GDM1 (cell line): ENCODE results near the gene CITED4.

Source experiments
- DNase-seq: peaks from one replicate; lab custom pipeline; 2025; lab: John Stamatoyannopoulos, UW

The CITED4 gene

DNA sequence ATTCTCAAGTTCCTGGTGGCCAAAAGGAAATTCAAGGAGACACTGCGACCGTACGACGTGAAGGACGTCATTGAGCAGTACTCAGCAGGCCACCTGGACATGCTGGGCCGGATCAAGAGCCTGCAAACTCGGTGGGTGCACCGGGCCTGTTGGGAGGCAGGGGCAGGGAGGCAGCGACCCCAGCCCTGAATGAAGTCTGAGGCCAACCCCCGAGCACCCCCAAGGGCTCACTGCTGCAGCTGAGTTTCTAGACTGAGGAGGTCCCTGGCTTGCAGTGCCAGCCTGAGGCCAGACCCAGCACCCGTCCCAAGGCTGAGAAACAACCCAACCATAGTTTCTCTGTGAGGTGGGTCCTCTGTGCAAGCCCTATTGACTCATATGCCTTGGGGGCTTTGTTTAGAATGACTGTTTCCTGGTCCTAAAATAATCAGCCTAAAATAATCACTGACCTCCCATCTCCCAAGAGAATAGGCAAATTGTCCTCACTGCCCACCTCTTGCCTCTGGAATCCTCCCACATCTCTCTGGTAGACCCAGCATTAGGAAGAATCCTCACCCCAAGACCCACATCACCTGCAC, 27.1 kb downstream of the CITED4 start:
- no peak for DNase-seq

DNA sequence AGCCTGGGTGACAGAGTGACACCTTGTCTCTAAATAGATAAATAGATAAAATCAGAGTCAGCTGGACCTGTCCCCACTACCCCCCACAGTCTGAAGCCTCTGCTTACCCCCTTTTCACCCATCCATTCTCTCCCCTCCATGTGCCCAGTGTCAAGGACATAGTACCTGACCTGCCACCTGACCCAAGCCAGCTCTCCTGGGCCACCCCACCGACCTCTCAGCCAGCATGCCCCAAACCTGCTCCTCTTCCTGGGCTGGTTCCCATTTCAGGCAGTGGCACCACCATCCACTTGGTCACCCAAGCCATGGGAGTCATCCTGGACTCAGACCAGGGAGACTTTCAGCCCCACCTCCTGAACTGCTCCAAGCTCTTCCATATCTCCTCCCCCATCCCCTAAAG, 28.2 kb downstream of the CITED4 start:
- no peak for DNase-seq

DNA sequence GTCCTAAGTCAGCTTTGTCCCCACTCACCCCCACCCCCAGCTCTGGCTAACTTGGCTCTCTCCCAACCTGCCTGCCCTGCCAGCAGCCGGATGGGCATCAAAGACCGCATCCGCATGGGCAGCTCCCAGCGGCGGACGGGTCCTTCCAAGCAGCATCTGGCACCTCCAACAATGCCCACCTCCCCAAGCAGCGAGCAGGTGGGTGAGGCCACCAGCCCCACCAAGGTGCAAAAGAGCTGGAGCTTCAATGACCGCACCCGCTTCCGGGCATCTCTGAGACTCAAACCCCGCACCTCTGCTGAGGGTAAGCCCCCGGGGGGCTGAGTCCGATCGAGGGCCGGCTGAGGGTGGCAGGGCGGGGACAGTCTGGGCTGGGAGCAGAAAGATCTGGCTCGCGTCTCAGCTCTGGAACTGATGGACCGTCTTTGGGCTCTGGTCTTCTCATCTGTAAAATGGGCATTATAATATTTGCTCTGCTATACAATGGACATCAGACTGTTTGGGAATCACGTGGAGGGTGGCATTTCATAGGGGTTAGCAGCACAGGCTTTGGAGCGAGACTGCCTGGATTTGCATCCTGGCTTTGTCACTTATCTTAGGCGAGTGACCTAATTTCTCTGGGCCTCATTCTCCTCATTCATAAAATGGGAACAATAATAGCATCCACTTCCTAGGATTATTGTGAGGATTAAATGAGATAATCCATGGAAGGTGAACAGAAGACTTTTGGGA, 31.0 kb downstream of the CITED4 start:
- no peak for DNase-seq

DNA sequence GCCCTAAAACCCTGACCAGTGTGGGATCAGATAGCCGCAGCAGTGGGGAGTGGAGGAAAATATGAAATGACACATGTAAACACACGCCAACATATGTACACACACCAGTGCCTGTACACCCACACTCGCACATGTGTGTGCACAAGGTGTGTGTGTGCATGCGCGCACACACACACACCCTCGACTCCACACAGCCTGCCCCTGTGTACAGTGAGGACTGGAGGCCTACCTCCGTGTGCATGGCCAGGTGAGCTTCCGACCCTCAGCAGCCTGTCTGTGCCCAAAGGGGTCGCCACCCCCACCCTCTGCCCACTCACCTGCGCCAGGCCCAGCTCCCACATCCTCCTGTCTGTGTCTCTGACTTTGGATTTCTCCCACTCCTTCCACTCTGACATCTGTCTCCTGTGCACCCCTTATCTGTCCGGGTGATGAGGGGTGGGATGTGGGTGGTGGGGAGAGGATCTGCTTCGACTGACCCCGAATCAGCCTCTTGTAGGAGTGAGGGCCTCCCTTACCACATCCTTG, 31.7 kb downstream of the CITED4 start:
- DNase-seq = no peak

DNA sequence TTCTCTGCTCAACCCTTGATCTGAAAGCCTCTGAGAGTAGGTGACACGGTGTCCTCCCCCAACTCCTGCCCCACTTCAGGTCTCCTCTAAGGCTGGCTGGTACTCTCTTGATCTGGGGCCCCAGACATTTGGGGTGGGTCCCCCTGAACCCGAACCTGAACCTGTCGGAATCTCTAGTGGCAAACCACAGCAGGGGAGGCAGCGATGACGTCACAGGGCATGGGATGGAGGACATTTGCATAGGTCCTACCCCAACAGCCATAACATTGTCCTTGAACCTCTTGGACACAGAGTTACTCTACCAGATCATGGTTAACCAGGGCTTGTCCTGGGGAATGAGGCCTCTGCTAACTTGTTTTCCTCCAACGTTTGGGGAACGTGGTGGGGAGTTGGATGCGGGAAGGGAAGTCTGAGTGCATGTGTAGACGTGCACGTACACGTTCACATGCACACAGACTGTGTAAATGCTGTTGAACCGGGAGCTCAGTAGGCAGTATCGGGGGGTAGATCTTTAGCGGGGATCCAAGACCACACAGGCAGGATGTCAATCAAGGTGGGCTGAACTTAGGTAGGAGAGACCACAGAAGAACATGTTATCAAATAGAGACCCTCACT, 32.4 kb downstream of the CITED4 start:
- DNase-seq = no peak

DNA sequence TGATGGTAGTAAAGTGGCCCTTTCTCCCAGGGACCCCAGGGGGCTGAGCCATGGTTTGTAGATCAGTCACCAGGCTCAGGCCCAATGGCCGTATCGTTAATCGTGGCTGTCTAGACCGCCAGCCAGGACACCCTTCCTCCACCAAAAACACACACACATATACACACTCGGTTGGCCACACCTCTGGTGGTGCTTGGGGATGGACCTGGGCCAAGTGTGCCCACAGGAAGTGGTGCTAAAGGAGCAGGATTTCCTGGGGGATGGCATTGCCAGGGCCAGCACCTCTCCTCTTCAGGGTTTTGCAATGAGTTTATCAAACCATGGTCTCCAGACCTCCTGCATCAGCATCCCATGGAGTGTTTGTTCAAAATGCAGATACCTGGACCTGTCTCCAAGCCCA, 36.2 kb downstream of the CITED4 start:
- DNase-seq = no peak

DNA sequence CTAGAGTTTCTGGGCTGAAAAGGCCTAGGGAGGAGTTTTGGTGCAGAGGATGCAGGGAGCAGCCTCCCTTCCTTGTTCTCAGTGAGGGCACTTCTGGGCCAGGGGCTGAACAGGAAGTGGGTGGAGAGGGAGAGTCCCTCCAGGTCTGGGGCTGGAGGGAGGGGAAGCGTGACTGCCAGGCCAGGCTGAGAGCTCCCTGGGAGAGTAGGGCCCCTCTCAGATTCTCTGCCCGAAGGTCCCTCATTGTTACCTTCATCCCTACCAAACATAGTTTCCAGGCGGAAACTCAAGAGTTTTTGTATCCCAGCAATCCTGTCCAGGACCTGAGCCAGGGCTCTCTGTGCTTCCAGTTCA, 36.8 kb downstream of the CITED4 start:
- DNase-seq = peak; percentile 58

DNA sequence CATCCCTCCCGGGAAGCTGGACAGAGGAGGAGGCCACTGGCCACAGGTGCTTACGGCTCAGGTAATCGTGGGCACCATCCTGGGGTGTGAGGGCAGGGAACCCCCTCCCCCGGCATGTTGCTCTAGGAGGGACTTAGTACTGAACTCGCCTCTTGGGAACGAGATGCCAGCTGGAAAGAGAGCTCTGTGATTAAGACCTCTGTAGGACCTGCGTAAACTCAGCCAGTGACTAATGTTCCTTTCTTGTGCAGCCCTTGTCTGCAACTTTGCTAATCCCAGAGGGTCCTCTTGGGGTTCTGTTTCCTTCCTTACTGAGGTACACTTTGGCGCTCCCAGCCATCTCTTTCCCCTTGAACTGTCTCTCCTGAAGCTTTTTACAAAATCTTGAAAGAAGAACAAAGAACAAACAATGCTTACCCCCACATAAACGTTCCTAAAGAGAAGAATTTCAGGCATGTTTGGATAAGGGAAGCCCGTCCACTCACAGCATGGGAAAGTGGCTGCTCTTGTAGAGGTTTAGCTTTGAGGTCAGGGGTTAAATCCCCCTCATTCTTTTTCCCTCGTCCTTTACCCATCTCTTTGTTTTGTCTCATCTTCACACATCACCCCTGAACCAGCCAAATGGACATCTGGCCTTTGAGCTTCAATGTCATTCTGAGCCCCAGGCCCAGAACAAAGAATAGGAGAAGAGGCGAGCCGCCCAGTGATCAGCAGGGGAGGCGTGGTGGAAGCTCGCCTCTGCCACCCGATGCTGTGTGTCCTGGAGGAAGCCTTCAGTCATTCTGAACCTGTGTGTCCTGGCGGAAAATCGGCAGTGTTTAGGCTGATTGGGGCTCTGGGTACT, 37.4 kb downstream of the CITED4 start:
- DNase-seq = no peak

DNA sequence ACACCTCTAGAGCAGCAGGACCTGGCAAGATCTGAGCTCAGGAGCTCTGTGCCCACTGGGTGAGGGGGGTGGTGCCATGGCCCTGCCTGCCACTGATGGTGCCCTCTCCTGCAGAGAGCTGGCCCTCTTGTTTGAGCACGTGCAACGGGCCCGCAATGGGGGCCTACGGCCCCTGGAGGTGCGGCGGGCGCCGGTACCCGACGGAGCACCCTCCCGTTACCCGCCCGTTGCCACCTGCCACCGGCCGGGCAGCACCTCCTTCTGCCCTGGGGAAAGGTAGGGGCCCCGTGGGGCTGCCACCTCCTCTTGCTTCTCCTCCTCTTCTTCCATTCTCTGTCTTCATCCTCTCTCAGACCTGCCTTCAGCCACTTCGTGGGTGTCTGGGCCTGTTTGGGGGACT, 38.2 kb downstream of the CITED4 start:
- no peak for DNase-seq

DNA sequence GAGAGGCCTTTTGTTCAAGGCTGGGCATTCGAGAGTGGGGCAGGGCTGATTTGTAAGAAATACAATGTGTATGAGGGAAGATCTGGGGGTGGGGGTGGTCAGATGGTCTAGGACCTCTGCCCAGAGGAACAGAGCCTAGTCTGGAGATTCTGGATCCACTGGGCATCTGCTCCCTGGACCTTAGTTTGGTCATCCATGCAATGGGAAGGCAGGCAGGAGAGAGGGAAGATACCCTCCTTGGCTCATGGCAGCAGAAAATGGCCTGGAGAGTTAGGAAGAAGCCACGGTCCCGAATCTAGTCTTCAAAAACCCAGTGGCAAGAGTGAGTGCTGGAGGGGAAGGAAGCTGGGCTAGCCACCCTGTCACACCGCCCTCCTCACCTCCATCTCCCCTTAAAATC, 38.8 kb downstream of the CITED4 start:
- no peak for DNase-seq

DNA sequence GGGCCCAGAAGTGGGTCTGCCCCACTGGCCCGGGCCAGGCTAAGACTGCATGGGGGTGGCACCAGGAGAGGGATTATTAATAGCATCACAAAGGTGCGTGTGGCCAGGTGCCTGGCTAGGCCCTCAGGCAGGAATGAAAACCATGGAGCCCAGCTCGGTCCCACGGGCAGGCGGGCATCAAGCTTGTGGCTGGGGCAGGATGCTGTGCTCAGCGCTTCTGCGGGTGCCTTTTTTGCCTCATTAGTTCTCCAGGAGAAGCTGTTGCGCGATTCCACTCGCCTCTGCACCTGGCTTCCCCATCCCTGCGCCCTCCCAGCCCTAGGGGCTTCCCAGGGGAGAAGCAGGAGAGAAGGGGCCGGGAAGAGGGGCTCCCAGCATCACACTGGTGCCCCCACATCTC, 39.3 kb downstream of the CITED4 start:
- DNase-seq = no peak

DNA sequence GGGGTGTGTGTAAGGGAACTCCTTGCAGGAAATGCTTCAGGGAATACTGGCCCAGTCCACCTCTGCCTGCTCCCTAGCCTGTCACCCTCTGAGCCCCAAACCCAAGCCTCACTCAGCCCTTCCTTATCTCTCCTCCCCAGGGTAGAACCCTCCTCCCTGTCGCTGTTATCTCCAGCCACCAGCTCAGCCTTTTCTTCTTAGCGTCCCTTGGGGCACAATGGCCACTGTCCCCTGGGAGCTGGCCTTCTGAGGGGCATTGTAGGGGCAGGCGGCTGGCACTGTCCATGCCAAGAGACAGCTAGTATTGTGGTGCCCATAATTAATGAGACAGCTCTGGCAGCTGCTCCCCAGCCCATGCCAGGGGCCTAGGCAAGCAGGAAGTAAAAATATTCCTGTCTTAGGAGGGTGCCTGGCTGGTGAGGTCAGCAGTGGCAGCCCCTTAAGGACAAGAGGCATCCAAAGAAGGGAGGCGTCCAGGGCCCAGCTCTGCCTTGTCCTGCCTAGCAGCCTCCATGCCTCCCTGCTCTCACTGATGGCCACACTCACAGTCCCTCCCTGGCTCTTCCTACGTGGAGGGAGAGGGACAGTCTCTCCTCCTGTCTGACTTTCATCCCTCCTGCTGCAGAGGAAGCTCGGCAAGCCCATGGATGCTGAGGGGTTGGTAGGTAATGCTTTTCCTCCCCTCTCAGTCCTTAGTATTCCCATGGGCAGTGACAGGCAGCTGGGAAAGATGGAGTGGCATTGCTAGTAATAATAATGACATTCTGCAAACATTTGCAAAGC, 41.1 kb downstream of the CITED4 start:
- no peak for DNase-seq

DNA sequence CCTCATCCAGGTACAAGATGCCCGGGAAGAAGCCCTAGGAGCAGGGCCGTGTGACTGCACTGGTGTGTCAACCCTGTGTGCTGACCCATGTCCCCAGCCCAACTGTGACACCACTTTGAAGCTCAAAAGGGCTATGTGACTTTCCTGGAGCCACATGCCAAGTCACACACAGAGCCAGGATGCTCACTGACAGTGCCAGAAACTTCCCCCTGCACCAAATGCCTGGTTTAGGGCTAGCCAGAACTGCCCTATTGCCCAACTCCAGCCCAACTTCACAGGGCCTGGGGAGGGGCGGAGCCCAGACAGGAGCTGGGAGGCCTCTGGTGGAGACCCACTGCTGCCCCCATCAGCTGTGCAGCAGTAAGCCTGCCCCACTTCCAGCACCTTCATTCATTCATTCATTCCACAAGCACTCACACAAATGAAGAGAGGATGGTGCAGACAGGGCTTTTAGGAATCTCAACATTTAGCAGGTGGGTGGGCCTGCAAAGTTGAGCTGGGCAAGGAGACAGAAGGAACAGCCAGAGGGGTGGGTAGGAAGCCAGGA, 41.8 kb downstream of the CITED4 start:
- DNase-seq = no peak

DNA sequence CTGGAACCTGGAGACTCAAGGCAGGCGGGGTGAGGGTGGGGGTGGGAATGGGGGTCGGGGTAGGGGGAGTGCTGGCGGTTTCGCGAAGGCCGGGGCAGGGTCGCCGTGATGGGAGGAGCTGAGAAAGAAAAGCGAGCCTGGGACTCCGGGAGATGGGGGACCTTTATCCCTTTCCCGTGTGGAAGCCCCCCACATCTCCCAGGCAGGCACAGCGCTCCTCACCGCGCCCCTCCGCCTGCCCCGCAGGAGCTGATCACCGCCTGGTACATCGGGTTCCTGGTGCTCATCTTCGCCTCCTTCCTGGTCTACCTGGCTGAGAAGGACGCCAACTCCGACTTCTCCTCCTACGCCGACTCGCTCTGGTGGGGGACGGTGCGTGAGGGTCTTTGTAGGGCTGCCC, 43.1 kb downstream of the CITED4 start:
- no peak for DNase-seq

DNA sequence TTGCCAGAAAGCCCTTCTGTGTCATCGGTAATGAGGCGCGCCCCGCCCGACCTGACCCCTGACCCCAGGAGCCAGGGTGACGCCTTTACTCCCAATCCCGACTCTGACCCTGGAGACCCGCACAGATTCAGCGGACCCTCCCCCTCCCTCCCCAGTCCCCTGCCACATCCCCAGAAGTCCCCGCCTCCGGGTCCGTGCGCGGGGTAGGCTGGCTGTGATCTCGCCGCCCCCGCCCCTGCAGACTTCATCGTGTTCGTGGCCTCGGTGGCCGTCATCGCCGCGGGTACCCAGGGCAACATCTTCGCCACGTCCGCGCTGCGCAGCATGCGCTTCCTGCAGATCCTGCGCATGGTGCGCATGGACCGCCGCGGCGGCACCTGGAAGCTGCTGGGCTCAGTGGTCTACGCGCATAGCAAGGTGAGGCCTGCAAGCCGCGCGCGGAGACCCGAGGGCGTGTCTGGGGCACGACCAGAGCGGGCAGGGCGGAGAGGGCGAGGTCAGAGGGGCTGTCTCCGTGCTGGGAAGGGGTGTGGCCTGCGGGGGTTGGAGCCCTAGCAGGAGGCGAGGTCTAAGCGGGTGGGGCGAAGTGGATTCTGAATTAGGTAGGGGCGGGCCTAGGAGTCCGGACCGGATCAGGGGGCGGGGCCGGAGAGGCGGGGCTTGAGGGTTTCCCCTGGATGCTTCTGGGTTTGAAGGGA, 43.8 kb downstream of the CITED4 start:
- DNase-seq = no peak

DNA sequence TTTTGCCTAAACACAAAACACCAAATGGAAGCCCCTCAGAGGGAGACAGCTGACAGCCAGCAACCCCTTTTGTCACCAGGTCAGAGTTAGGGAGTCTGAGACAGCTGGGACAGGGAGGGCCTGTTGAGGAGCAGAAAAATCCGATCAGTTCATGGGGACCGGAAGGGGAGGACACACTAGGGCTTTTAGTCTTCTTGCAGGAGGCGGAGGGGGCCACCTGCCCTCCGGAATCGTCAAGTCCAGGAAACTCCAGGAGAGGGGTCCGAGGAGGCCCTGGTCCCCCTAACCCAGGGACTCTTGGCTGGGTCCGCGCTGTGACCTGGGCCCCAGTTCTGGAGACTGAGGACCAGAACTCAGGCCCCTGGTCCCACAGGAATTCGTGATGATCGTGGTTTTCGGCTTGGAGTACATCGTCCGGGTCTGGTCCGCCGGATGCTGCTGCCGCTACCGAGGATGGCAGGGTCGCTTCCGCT, 44.3 kb downstream of the CITED4 start:
- DNase-seq = no peak

DNA sequence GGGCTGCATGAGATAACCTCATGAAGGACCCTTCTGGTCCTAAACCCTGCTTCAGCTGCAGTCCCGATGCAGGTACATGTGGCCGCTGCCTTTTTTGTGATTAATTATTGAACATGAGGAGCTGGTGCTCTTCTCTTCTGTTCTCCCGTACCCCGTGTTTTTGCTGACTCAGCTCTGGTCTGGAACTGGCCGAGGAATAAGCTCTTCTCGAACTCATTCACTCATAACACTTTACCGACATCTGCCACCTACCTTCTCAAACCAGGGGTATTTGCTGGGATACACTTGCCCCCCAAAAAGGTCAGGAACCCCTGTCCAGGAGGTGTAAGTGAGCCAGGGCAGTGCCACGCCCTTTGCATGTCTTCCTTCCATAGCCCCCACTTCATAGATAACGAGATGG, 46.7 kb downstream of the CITED4 start:
- no peak for DNase-seq
